ENCODE measurements around the gene DEXI.

Gene DEXI

GRCh38 chr16:10923650-10924214 lies 18.5 kb downstream of the DEXI start:
- DNase-seq: no peak

DNA sequence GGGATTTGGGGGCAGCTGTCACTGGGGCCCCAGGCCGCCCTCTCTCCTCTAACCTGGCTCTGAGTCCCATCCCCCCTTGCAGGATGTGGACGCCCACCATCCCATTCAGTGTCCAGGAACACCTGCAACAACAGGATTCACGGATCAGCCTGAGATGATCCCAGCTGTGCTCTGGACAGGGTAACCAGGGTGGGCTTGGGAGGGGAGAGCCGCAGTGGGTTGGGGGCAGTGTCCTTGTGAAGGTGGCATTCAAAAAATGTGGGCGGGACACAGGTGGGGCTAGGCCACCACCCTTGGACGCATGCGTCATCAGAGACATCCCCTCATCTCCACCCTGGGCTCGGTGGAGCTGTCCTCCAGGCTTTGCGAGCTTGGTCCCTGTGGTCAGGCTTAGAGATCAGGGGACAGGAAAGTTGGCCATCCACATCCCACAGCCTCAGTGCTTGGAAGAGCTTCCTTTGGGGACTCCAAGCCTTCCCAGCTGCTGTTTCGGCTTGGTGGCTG lies 19.1 kb downstream of the DEXI start:
- no peak for DNase-seq

- peak; percentile 48 for DNase-seq
These were observed 19.7 kb downstream of the DEXI start for GRCh38 chr16:10922328-10923145.

DNA sequence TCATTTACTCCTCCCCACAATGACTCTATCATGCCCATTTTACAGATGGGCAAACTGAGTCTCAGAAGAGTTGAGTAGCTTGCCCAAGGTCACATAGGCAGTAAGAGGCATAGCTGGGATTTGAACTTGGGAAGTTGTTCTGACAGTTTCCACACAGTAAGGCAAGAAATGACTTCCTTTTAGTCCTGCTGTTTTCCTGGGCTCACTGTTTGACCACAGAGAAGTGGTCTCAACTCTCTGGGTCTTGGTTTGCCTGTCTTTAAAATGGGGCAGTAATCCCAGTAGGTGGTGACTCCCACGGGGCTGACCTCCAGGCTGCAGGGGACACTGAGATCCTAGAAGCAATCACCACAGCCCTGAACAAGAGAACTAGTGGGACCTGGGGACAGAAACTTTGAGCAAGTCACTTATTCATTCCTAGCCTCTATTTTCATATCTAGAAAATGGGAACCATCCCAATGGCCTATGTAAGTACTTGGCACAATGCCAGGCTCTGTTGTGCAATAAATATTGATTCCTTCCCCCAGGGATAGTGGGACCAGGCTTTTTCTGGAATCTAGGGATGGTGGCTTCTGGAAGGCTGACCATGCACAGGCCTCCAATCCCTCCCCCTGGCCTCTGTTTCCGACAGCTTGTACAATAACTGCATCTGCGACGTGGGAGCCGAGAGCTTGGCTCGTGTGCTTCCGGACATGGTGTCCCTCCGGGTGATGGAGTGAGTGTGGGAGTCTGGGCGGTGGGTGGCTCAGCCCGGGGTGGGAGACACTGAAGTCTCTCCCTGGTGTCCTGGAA lies 20.5 kb downstream of the DEXI start:
- DNase-seq: no peak

DNA sequence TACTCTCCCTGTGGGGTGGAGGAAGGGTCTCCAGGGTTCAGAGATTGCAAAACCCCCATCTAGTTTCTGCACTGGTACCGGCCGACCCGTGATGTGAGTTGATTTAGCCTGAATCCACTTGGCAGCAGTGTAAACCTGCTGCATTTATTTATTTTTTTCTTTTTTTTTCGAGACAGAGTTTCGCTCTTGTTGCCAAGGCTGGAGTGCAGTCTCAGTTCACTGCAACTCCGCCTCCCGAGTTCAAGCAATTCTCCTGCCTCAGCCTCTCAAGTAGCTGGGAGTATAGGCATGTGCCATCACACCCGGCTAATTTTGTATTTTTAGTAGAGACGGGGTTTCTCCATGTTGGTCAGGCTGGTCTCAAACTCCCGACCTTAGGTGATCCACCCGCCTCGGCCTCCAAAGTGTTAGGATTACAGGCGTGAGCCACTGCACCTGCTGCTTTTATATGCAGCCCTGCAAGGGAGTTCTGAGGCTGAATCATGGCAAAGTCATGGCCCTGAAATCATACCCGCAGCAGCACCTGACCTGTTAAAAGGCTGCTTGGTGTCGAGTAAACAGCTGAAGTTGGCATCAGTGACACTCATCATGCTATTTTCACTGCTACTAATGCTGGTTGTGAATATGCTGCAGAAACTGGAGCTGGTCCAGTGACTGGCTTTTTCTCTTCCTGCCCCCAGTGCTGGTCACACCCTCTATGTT lies 21.4 kb downstream of the DEXI start:
- DNase-seq: no peak

GRCh38 chr16:10919003-10919351 lies 23.3 kb downstream of the DEXI start:
- DNase-seq: no peak

GRCh38 chr16:10918294-10919002 lies 23.8 kb downstream of the DEXI start:
- DNase-seq: peak; percentile 93

DNA sequence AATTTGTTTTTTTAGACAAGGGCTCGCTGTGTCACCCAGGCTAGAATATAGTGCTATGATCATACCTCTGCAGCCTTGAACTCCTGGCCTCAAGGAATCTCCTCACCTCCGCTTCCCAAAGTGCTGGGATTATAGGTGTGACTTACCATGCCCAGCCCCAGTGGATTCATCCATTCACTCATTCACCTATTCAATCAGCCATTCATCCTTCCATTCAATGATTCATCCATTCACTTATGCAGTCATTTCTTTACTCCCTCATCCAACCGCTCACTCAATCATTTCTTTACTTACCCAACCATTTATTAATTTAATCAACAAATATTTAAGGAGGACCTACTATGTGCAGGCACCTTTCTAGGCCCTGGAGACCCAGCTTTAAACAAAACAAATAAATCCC lies 25.7 kb downstream of the DEXI start:
- DNase-seq: no peak

DNA sequence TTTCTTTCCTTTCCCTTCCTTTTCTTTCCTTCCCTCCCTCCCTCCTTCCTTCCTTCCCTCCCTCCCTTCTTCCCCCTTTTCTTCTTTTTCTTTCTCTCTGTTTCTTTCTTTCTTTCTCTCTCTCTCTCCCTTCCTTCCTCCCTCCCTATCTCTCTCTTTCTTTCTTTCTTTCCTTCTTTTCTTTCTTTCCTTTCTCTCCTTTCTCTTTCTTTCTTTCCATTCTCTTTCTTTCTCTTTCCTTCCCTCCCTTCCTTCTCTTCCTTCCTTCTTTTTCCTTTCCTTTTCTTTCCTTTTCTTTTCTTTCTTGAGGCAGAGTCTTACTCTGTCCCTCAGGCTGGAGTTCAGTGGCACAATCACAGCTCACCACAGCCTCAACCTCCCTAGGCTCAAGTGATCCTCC lies 31.0 kb downstream of the DEXI start:
- DNase-seq: no peak

DNA sequence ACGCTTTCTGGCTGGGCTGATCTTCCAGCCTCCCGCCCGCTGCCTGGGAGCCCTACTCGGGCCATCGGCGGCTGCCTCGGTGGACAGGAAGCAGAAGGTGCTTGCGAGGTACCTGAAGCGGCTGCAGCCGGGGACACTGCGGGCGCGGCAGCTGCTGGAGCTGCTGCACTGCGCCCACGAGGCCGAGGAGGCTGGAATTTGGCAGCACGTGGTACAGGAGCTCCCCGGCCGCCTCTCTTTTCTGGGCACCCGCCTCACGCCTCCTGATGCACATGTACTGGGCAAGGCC lies 34.6 kb downstream of the DEXI start:
- no peak for DNase-seq

GRCh38 chr16:10906914-10907756 lies 35.1 kb downstream of the DEXI start:
- DNase-seq: no peak

GRCh38 chr16:10906482-10906881 lies 35.8 kb downstream of the DEXI start:
- DNase-seq: no peak

DNA sequence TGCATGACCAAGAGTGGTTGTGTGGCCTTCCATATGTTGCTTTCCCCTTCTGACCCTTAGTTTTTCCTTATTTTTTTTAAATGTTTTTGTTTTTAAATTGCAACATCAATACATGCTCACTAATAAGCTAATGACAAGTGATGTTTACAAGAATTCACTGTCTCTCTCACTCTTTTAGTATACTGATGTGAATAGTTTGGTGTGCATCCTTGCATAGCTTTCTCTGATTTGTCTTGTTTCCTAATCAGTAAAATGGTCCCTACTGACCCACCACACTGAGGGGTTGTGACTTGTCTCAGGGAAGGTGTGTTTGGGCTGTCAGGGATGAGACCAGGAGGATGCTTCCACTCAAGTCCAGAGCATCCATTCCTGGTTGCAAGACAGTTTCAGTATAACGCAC lies 39.3 kb downstream of the DEXI start:
- no peak for DNase-seq

DNA sequence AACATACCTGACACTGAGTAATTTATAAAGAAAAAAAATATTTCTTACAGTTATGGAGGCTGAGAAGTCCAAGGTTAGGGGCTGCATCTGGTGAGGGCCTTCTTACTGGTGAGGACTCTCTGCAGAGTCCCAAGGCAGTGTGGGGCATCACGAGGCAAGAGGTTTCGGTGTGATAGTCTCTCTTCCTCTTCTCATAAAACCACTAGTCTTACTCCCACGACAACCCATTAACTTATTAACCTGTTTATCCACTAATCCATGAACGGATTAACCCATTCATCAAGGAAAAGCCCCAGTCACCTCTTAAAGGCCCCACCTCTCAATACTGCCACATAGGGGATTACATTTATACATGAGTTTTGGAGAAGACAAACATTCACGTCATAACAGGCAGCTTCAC lies 45.1 kb downstream of the DEXI start:
- DNase-seq: no peak

DNA sequence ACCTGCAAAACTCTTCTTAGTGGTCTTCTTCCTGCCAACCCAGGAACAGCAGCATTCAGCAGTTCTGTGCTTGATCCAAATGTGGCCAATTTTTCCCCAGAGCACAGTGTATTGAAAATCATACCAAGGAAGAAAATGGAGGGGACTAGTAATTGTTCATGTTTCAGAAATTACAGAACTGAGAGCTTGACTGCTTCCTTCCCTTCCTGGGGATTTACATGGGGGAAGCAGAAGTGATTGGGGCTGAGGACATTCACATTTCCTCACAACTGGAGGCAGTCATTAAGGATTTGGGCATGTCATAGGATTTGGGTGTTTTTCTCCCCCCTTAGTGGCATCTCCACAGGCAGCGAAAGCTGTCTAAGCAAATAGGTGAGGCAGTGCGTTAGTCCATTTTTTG lies 45.5 kb downstream of the DEXI start:
- no peak for DNase-seq

DNA sequence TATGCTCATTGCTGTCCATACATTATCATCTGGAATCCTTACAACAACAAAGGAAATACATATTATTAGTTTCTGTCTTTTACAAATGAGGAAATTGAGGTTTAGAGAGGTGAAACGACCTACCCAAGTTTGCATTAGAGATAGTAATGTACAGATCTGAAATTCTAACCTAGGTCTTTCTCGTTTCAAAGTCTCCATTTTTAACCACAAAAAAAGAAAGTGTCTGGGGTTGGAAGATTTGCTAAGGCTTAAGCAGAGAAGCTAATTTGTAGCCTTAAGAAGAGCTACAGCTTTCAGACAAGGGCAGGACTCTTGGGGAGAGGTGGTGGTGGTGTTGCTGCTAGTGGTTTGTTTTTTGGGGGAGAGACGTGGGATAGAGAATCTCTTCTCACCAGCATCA lies 46.1 kb downstream of the DEXI start:
- DNase-seq: no peak

DNA sequence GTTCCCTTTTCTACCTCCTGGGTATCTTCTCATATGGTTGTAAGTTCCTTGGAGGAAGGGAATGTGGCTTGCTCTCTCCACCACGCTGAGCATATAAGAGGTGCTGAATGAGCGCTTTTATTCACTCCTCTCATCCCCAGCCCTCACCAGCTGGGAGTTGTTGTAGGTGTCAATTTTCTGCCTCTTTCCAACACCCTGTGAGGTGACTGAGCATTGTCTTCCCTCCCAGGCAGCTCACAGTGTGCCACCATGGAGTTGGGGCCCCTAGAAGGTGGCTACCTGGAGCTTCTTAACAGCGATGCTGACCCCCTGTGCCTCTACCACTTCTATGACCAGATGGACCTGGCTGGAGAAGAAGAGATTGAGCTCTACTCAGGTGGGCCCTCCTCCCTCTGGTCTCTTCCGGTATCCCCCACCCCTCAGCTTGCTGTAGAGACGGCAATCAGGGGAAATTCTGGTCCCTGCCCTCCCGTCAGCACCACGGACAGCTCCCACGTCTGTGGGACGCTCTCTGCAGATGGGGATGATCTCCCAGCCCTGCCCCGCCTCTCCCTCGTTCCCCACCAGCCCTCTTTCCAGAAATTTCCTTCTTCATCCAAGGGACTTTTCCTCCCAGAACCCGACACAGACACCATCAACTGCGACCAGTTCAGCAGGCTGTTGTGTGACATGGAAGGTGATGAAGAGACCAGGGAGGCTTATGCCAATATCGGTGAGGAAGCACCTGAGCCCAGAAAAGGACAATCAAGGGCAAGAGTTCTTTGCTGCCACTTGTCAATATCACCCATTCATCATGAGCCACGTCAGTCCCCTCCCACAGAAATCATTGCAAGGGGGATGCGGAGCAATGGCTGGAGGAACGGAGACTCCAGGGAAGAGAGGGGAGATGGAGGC lies 47.0 kb downstream of the DEXI start:
- DNase-seq: peak; percentile 74

GRCh38 chr16:10892782-10893318 lies 49.4 kb downstream of the DEXI start:
- DNase-seq: no peak

DNA sequence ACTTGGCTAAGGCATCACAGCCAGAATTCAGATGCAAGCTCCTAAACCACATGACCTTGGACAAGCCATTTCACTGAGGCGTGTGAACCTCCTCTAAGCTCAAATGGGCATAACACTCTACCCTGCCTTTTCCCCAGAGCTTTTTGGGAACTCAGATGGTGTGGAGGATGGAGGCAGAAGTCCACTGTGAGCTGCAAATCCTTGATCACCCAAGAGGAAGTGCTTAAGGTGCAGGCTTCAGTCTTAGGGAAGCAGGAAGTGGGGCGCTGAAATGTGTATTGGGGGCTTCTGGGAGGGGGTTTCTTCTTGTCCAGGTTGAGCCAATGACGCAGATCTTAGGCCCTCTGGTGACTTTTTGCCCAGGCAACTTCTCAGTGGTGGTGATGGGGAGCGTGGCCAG lies 52.4 kb downstream of the DEXI start:
- DNase-seq: no peak

- DNase-seq: no peak
These were observed 53.8 kb downstream of the DEXI start for GRCh38 chr16:10888320-10888937.

Measured in hematopoietic multipotent progenitor cell treated with erythropoietin and hydrocortisone succinate and interleukin-3 and kit ligand, for 6 days (in vitro differentiated cells).